GM18508 (cell line): ENCODE results near the gene SH2D4B.
"Not testable (repeated sequence)": the region's sequence is repeated elsewhere in the genome, so short reads cannot be mapped to it uniquely, and the experiment has no call there.

Experiments
- ATAC-seq: cut with Tn5 transposase; IDR thresholded peaks from one replicate; pipeline ENCODE4 v1.9.1; 2021; ENCODE audit warnings: moderate number of reproducible peaks; ENCODE audit not compliant: insufficient read depth, unreplicated experiment

SH2D4B gene

GRCh38 chr10:80540981-80541750 lies 3.5 kb downstream of the SH2D4B start:
- ATAC-seq = no peak

DNA sequence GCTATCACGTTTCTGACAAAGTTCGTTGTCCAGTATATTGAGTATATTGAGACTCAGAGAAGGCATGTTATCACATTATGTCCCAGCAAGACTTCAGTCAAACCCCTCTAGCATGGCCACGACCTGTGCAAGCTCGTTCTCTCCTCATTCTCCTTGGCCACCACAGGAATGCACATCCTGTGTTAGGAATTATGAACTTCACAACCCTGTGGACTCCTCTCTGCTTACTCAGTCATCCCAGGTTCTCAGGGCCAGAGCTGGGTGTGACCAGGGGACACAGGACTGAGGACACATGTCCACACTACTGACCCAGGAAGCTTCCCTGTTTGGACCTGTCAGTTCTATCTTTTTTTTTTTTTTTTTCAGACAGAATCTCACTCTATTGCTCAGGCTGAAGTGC lies 4.4 kb downstream of the SH2D4B start:
- no peak for ATAC-seq

- ATAC-seq = no peak
Measured at GRCh38 chr10:80542652-80543318, 5.1 kb downstream of the SH2D4B start.

GRCh38 chr10:80543319-80543672 lies 5.6 kb downstream of the SH2D4B start:
- ATAC-seq = not testable (repeated sequence)

- no peak for ATAC-seq
Measured at GRCh38 chr10:80544316-80544953, 6.7 kb downstream of the SH2D4B start.

DNA sequence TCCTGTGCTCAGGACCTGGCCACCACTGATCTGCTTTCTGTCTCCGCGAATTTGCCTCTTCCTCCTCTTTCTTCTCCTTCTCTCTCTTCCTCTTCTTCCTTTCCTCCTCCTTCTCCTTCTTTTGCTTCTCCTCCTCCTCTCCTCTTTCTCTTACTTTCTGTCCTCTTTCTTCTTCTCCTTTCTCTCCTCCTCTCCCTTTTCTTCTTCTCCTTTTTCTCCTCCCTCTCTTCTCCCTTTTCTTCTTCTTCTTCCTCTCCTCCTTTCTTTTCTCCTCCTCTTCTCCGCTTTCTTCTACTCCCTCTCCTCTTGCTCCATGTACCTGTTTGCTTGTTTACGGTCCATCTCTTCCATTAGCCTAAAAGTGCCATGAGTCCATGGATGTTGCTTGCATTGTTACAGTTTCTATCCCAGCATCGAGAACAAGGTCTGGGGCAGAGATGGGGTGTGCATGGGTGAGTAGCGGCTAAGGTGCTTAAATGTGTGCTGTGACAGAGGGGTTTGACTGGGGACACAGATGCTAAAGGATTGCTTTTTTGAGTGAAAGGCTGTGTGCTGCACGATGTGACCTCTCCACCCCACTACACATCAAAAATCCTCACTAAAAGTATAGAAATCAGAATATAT lies 7.7 kb downstream of the SH2D4B start:
- ATAC-seq = no peak

DNA sequence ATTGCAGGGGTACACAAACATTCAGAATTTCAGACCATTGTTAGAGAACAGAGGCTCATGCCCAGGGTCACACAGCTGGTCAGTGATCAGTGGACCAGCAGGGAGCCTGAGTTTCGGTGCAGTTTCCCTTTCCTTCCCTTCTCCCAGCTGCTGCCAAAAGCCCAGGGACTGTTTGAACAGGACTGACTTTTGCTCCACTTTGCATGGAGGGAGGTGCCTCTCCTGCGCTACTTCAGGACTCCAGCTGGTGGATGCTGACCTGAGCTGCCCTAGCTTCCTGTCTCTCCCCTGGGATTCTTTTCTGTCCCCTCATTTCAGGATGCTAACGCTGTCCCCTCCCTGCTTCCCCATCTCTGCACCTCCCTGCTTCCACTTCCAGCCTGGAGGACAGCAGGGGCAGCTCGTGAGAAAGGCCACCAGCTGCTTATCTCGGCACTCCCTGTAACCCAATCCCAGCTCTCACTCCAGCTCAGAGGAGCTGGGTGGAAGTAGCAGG lies 14.5 kb downstream of the SH2D4B start:
- ATAC-seq = no peak

DNA sequence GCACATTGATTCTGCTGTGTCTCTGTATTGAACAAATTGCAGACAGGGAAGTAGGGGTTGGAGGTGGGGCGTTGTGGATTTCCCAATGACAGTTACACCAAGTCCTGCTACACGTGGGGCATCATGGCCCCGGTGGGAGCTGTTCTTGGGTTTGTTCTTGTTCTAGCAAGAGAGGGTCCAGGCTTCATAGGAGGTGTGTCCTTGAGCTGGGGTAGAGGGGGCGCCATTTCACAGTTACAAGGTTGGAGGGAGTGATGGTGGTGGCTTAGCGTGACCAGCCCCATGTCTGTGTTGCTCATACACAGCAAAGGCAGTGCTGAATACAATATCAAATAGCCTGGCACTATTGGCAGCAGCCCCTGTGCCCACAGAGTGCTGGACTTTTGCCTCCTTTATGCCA lies 15.7 kb downstream of the SH2D4B start:
- ATAC-seq = no peak

DNA sequence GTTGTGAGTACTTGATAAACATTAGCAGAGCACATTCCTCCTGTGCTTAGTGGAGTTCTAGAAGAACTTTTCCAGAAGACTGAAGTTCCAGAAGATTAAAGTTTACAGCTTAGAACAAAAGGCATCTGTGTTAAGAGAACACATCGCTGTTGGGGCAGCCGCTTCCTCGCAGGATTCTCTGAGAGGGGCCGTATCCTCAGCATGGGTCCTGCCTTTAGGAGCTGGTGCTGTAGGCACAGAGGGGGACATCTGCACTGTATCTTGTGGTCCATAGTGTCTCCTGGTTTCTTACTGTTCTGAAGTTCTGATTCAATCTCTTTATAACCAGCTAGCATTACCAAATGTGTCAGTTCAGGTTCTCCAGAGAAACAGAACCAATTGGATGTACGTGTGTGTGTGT lies 16.3 kb downstream of the SH2D4B start:
- no peak for ATAC-seq

DNA sequence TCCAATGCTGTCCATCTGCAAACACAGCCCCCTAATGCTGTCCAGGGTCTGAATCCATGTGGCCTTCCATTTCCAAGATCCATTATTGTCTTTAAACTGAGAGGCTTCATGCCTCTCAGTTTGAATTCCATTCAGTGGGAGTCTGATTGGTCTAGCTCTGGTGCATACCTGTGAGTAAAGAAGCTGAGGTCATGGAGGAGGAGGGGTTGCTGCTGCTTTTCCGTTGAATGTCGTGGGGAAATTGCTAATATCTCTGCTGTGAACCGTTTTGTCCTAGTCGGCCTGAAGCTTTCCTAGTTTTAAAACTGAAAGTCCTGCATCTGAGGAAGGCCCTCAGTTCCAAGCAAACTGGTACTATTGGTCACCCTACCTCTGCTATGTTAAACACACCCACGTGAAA lies 17.7 kb downstream of the SH2D4B start:
- no peak for ATAC-seq

DNA sequence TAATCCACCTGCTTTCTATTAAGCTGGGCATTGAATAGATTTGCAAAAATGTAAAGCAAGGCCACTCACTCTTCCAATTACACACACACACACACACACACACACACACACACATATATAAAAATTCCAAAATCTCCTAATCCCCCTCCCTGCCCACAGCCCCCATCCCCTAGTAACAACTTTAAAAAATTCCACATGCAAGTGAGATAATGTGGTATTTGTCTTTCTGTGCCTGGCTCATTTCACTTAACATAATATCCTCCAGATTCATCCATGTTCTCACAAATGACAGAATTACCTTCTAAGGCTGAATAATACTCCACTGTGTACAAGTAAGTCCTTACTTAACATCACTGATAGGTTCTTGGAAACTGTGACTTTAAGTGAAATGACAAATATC lies 24.2 kb downstream of the SH2D4B start:
- no peak for ATAC-seq

DNA sequence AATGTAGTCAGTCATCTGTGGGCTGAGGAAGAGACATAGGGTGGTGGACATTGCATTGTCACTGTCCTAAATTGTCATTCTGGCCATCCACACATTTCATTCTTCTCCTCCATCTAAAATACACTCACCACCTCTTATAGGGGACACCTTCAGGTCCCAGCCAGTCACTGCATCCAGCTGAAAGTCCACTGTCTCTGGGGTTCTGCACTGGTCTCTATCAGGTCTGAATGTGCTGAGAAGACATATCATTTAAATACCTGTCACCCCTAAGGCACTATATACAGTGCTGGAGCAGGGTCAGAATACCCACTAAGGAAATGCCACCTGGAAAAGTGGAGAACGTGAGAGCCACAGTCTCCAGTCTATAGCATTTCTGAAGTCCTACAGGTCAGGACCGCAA lies 29.6 kb downstream of the SH2D4B start:
- ATAC-seq = no peak

GRCh38 chr10:80569131-80569895 lies 31.6 kb downstream of the SH2D4B start:
- no peak for ATAC-seq

DNA sequence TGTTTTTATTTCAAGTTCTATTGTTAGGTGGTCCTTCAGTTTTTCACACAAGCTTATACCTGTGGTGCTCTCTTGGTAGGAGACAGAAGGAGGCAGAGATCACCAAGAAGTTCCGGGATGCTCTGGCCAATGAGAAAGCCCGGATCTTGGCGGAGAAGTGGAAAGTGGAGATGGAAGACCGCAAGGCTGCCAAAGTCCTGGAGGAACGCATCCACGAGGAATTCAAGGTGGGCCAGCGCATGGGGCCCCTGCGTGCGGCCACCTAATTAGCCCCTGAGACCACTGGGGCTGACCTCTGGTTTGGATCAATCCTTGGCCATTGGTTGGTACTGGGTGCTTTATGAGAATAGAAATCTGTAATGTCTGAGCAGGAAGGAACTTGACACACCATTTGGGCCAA lies 33.6 kb downstream of the SH2D4B start:
- no peak for ATAC-seq

- no peak for ATAC-seq
Measured at GRCh38 chr10:80579181-80579763, 41.6 kb downstream of the SH2D4B start.

DNA sequence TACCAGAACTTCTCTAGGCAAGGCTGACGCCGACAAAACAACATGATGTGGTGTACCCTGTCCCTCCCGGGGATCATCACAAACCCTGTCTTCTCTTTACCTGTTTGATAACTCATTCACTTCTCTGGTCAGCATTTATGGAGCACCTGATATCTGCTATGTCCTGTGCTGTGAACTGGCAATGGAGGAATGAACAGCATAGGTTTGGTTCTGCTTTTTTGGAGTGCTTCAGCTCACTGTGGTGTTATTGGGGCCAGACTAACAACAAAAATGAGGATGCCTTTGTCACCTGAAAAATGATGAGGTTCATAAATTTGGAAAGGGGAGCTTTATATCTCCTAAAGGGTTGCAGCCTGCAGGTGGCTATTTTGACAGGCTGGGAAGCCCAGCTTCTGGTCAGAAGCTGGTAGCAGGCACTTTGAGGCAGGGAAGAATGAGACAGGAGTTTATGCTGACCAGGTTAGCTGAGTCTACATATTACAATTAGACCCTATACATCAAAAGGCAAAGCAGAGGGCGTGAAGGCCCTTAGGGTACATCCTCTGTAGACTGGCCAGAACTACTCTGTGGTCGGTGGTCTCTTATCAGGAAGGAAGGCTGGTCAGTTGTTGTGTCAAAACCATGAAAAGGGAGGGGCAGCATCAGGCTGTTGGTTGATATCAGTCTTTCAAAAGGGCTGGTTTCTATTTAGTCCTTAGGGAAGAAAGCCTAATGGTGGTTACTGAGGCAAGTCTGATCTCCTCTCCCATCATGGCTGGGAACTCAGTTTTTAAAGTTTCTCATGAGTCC lies 42.3 kb downstream of the SH2D4B start:
- ATAC-seq = no peak

DNA sequence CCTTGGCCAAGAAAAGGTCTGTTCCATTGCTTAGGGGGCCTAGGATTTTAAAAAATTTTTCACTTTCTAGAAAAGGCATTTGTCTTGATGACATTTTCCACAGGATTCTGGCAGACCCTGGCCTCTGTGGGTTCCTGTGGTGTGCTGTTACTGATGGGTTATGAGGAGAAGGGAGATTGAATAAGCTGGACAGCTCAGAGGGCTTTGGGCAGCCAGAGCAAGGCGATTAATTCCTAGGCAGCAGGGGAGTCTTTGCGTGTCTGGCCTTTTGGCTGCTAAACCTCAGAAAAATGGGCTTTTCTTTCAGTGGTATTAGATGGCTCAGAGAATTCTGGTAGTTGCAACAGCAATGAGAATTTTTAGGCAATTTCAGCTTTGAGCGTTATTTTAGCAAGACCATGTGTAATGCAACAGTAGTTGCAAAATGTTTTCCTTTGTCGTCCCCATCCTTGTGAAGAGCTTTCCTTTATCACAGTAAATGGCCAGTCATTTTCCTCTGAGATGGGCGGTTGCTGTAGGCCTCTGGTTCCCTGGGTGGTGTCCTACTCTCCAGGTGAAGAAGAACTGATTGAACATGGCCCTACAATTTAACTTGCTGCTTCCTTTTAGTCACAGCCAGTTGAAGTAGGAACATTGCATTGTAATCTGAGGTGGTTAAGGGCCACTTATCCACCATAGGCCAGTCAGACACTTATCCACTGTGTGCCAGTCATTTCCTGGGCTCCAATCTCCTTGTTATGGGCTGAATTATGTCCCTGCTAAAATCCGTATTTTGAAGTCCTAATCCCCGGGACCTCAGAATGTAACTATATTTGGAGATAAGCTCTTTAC lies 43.2 kb downstream of the SH2D4B start:
- no peak for ATAC-seq

DNA sequence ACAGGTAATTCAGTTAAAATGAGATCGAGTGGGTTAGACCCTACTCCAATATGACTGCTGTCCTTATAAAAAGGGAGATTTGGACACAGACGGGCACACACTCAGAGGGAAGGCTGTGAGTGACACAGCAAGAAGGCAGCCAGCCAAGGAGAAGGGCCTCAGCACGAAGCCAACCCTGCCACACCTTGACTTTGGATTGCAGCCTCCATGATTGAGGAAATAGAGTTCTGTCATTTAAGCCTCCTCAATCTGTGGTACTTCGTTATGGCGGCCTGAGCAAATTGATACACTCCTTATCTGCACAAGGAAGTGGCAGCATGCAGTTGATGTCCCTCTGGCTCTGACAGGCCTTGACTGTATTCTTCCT lies 43.8 kb downstream of the SH2D4B start:
- ATAC-seq = no peak
